Endothelial cell of umbilical vein (primary cell): ENCODE results near the gene FAAH. TPM values are rescaled to one million over a fixed set of nuclear protein-coding genes. Genes with fewer than 3 reads are reported as not detected.

Source experiments
- BruUV-seq: library from RNA; stranded (reverse); fragments of 400-500 nt; replicated peaks from 2 replicates; lab custom pipeline; 2021; lab: Mats Ljungman, UMichigan
- CTCF ChIA-PET: fragments of 300-600, 350-600 bp; sonication (Branson Sonifier 250); formaldehyde crosslinking; loops from one replicate; lab custom pipeline; 2021; ENCODE audit warnings: antibody characterized with exemption, inconsistent platforms; lab: Charles Lee
- POLR2A ChIA-PET: fragments of 300-600, 350-600 bp; sonication (Branson Sonifier 250); formaldehyde crosslinking; loops from one replicate; lab custom pipeline; 2021; ENCODE audit warnings: antibody characterized with exemption, inconsistent platforms; lab: Charles Lee
- DNase-seq: peaks from one replicate; pipeline ENCODE4 v3.0.0-alpha.2; 2011; ENCODE audit warnings: low read depth, low spot score
- FAIRE-seq: peaks from 2 replicates; lab custom pipeline; 2011; peaks lifted over from hg19 to GRCh38; lab: Jason Lieb, UNC
- H2AFZ ChIP-seq: 2 replicates; pipeline ENCODE4 v1.6.0; 2012; ENCODE audit warnings: low read depth, low read length, control low read depth, inconsistent platforms
- H3K27ac ChIP-seq: 2 replicates; pipeline ENCODE4 v1.5.1; 2011; ENCODE audit warnings: low read depth, mild to moderate bottlenecking, control low read depth, low read length, moderate library complexity; ENCODE audit not compliant: insufficient read depth
- H3K27me3 ChIP-seq, 2 experiments: 2 replicates each; pipeline versions ENCODE4 v1.6.0 to v1.6.1; 2011; ENCODE audit warnings: low read length in 2 of 2, mixed read lengths in 1 of 2; ENCODE audit not compliant: control insufficient read depth in 2 of 2, insufficient read depth in 2 of 2
- H3K36me3 ChIP-seq, 2 experiments: 2 replicates in 1 of 2; 3 replicates in 1 of 2; pipeline ENCODE4 v1.5.1; 2011; ENCODE audit warnings: low read length in 2 of 2, mild to moderate bottlenecking in 1 of 2, moderate library complexity in 1 of 2; ENCODE audit not compliant: control insufficient read depth in 2 of 2, insufficient read depth in 2 of 2; ENCODE audit errors: extremely low read depth in 1 of 2
- H3K4me1 ChIP-seq: 3 replicates; pipeline ENCODE4 v1.5.1; 2011; ENCODE audit warnings: mild to moderate bottlenecking, low read length; ENCODE audit not compliant: control insufficient read depth, insufficient read depth; ENCODE audit errors: extremely low read depth
- H3K4me2 ChIP-seq: 2 replicates; pipeline ENCODE4 v1.6.1; 2011; ENCODE audit warnings: low read length, control low read depth, mixed read lengths; ENCODE audit not compliant: insufficient read depth
- H3K4me3 ChIP-seq, 3 experiments: fragments of 200-600 bp in 1 of 3; sonication (generic), shearing (Covaris generic) in 1 of 3; replicated peaks in 1 of 3; 2 replicates each; pipeline ENCODE4 v1.5.1; 2011 to 2016; ENCODE audit warnings: control low read depth in 3 of 3, low read length in 3 of 3, mild to moderate bottlenecking in 2 of 3, inconsistent platforms in 1 of 3, low read depth in 1 of 3, moderate library complexity in 1 of 3; ENCODE audit not compliant: insufficient read depth in 1 of 3
- H3K79me2 ChIP-seq: 2 replicates; pipeline ENCODE4 v1.6.0; 2012; ENCODE audit warnings: low read length, inconsistent platforms; ENCODE audit not compliant: control insufficient read depth, insufficient read depth
- H3K9ac ChIP-seq: replicated peaks from 2 replicates; pipeline ENCODE3; 2011; ENCODE audit warnings: low read length, control low read depth; ENCODE audit not compliant: insufficient read depth; ENCODE audit errors: extremely low read depth
- H3K9me1 ChIP-seq: replicated peaks from 3 replicates; pipeline ENCODE4 v1.6.0; 2011; ENCODE audit warnings: mild to moderate bottlenecking, low read length; ENCODE audit not compliant: control insufficient read depth, insufficient read depth; ENCODE audit errors: extremely low read depth
- H3K9me3 ChIP-seq: replicated peaks from 2 replicates; pipeline ENCODE4 v1.5.1; 2012; ENCODE audit warnings: low read length, inconsistent platforms; ENCODE audit not compliant: control insufficient read depth, insufficient read depth
- H4K20me1 ChIP-seq: replicated peaks from 2 replicates; pipeline ENCODE3; 2011; ENCODE audit warnings: mild to moderate bottlenecking, low read length; ENCODE audit not compliant: control insufficient read depth, insufficient read depth; ENCODE audit errors: extremely low read depth
- CTCF ChIP-seq, 2 donors: IDR thresholded peaks; 1 replicate in 1 of 2; 2 replicates in 1 of 2; pipeline ENCODE4 v1.5.1; 2011; ENCODE audit warnings: low read length in 2 of 2, mild to moderate bottlenecking in 2 of 2, moderate library complexity in 2 of 2, control low read depth in 1 of 2, inconsistent platforms in 1 of 2, low read depth in 1 of 2; ENCODE audit not compliant: insufficient read depth in 1 of 2; ENCODE audit errors: extremely low read depth in 1 of 2
- EZH2 ChIP-seq: IDR thresholded peaks from 2 replicates; pipeline ENCODE4 v1.6.1; 2012; ENCODE audit warnings: borderline replicate concordance, low read depth, mild to moderate bottlenecking, moderate library complexity, low read length, inconsistent platforms; ENCODE audit not compliant: severe bottlenecking
- FOS ChIP-seq: IDR thresholded peaks from 2 replicates; pipeline ENCODE4 v1.6.1; 2011; ENCODE audit warnings: mild to moderate bottlenecking, low read length, moderate library complexity, borderline replicate concordance; ENCODE audit not compliant: insufficient read depth
- GATA2 ChIP-seq: IDR thresholded peaks from 2 replicates; pipeline ENCODE4 v1.7.0; 2011; ENCODE audit warnings: low read depth, mild to moderate bottlenecking, moderate library complexity, mixed read lengths, low read length; ENCODE audit not compliant: insufficient read length, insufficient read depth
- JUN ChIP-seq: IDR thresholded peaks from 2 replicates; pipeline ENCODE4 v1.6.1; 2011; ENCODE audit warnings: borderline replicate concordance, low read depth; ENCODE audit not compliant: insufficient read length, insufficient read depth
- MAX ChIP-seq: IDR thresholded peaks from 2 replicates; pipeline ENCODE4 v1.6.1; 2011; ENCODE audit not compliant: insufficient read depth, insufficient read length
- MYC ChIP-seq: IDR thresholded peaks from one replicate; pipeline ENCODE4 v1.6.1; 2011; ENCODE audit warnings: mild to moderate bottlenecking, low read depth, low read length
- POLR2A ChIP-seq: IDR thresholded peaks from 2 replicates; pipeline ENCODE4 v1.6.1; 2012; ENCODE audit warnings: low read depth, mild to moderate bottlenecking, control low read depth, low read length
- POLR2AphosphoS5 ChIP-seq: IDR thresholded peaks from 2 replicates; pipeline ENCODE4 v1.6.1; 2012; ENCODE audit warnings: low read depth, mild to moderate bottlenecking, control low read depth, low read length, moderate library complexity; ENCODE audit not compliant: insufficient read depth
- dilution Hi-C: fragments of 300-500 bp; cut with MboI; formaldehyde crosslinking; loops from one replicate; pipeline ENCODE4 v1.15.0; 2019; ENCODE audit warnings: low sequenced_read_pairs; ENCODE audit not compliant: extremely low pct_ligation_motif_present
- intact Hi-C: fragments of 100-400 bp; cut with micrococcal nuclease; formaldehyde crosslinking; loops from one replicate; pipeline ENCODE4 v1.10.0; 2022
- polyA plus RNA-seq, 4 experiments: library from polyadenylated mRNA; depleted of rRNA in 3 of 4; stranded (reverse) in 3 of 4; unstranded in 1 of 4; fragments of >200 nt; gene quantifications; 2 replicates each; pipeline versions ENCODE4 v1.2.1 to v1.2.3, GENCODE V29; 2011 to 2012; ENCODE audit warnings: missing spikeins in 1 of 4
- total RNA-seq: library from RNA; stranded (reverse); gene quantifications from 2 replicates; pipeline ENCODE4 v1.2.3, GENCODE V29; 2021

Gene FAAH
- total and polyA plus RNA-seq, 2 donors (not counting 3 experiments of a cell fraction or from before 2014, with no cell fraction given) = 0.47 to 1.5 TPM

GRCh38 chr1:46396441-46397398 is 2.6 kb downstream of the FAAH start:
- no peak for TF ChIP-seq MYC
- no peak for TF ChIP-seq JUN
- TF ChIP-seq GATA2 = no peak
- TF ChIP-seq CTCF (IDR thresholded peaks at IDR 0.05; ENCODE audit: extremely low read depth in 1 of 2, insufficient read depth in 1 of 2, low read depth in 1 of 2, low read length in 2 of 2) = no peak
- TF ChIP-seq POLR2A = no peak
- no peak for TF ChIP-seq FOS
- no peak for TF ChIP-seq POLR2AphosphoS5
- no peak for TF ChIP-seq EZH2
- TF ChIP-seq MAX = no peak
- no peaks in the 10 kb centered on the region for H3K9me1 ChIP-seq
- H3K9me3 ChIP-seq = peaks cover 2% of the 10 kb centered on the region
- no peak overlapping the region for H3K27ac ChIP-seq
- intact Hi-C loops (no loop called here), dilution Hi-C loops (no loop called here)
- no peak overlapping the region for H3K4me2 ChIP-seq
- no peaks in the 10 kb centered on the region for H3K36me3 ChIP-seq
- H4K20me1 ChIP-seq = no peaks in the 10 kb centered on the region
- no peaks in the 10 kb centered on the region for H3K4me1 ChIP-seq
- no peak overlapping the region for H2AFZ ChIP-seq
- DNase-seq (no peak), FAIRE-seq (no peak)
- no peaks in the 10 kb centered on the region for H3K79me2 ChIP-seq
- H3K4me3 ChIP-seq = no peak overlapping the region
- H3K9ac ChIP-seq = no peak overlapping the region
- POLR2A ChIA-PET = no interaction called here
- peaks cover 21 to 38% of the 10 kb centered on the region in 2 experiments for H3K27me3 ChIP-seq
- CTCF ChIA-PET = interaction anchor here (1.0 to 1.2 kb wide), 3 partner anchors 10 to 81 kb away, joined by 3 to 4 read pairs (median 3); no protein-coding TSS in a partner anchor
- no TSS peak for BruUV-seq
